ENCODE data around the gene PRTG. TPM values are rescaled to one million over a fixed set of nuclear protein-coding genes. Genes with fewer than 3 reads are reported as not detected.

The PRTG gene
- total RNA-seq, 1 experiment from 2014 or later = 3.6 TPM

GRCh38 chr15:55627730-55628368 lies 115.1 kb downstream of the PRTG start (continued):
- TF ChIP-seq STAT6 (CRISPR knock-in tag; conservative IDR thresholded peaks at IDR 0.05; ENCODE audit: low read depth) (no peak), ELF4 (CRISPR knock-in tag; IDR thresholded peaks at IDR 0.05; ENCODE audit: low read depth) (no peak), JAZF1 (CRISPR knock-in tag; IDR thresholded peaks at IDR 0.05) (no peak), NR3C1 (CRISPR knock-in tag; conservative IDR thresholded peaks at IDR 0.05; ENCODE audit: low read depth) (no peak), ATF2 (CRISPR knock-in tag; IDR thresholded peaks at IDR 0.05; ENCODE audit: borderline replicate concordance, low read depth) (no peak), ZNF263 (CRISPR knock-in tag; IDR thresholded peaks at IDR 0.05; ENCODE audit: low read depth) (no peak)
- TF ChIP-seq, protein P1, sequence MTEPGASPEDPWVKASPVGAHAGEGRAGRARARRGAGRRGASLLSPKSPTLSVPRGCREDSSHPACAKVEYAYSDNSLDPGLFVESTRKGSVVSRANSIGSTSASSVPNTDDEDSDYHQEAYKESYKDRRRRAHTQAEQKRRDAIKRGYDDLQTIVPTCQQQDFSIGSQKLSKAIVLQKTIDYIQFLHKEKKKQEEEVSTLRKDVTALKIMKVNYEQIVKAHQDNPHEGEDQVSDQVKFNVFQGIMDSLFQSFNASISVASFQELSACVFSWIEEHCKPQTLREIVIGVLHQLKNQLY (CRISPR knock-in tag; IDR thresholded peaks at IDR 0.05) = no peak

DNA sequence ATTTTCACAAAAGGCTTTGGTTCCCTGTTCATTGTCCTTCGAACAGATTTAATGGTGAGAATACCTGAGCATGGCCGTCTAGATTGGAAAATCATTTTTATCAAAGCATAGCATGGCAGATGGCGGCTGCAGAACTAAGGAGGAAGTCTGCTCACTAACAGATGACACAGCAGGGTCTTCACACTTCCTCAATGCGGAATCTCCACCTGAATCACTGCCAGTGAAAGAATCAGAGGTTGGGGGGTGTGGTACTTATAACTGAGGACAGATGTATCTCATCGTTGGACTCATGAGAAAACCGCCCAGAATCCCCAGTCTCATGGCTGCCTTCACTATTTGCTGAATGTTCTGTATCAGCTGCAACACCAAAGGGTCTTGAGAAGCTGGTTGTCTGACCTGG lies 123.2 kb downstream of the PRTG start:
- ATAC-seq (no peak), DNase-seq (ENCODE audit: low spot score) (no peak)
- Mint-ChIP-seq H3K27ac (no peak overlapping the region), H3K36me3 (no peaks in the 10 kb centered on the region), H3K4me3 (no peak overlapping the region), H3K27me3 (ENCODE audit: low read depth) (no peaks in the 10 kb centered on the region), H3K9me3 (no peaks in the 10 kb centered on the region), H3K4me1 (peaks cover 10% of the 10 kb centered on the region)
- POLR2A ChIA-PET = interaction anchor here (0.5 kb wide), 1 partner anchor 11 kb away, joined by 5 read pairs; no protein-coding TSS in a partner anchor
- CTCF ChIA-PET = interaction anchor here (1.0 to 1.5 kb wide), 4 partner anchors 9 to 226 kb away, joined by 3 to 4 read pairs (median 4); no protein-coding TSS in a partner anchor
- TF ChIP-seq ATF1 (CRISPR knock-in tag; IDR thresholded peaks at IDR 0.05) (no peak), HMGA2 (CRISPR knock-in tag; IDR thresholded peaks at IDR 0.05) (no peak), SOX15 (CRISPR knock-in tag; IDR thresholded peaks at IDR 0.05) (no peak), ELF4 (CRISPR knock-in tag; IDR thresholded peaks at IDR 0.05; ENCODE audit: low read depth) (no peak), ZBTB43 (CRISPR knock-in tag; IDR thresholded peaks at IDR 0.05) (no peak), NFE2L1 (CRISPR knock-in tag; IDR thresholded peaks at IDR 0.05) (no peak), FOXJ3 (CRISPR knock-in tag; IDR thresholded peaks at IDR 0.05; ENCODE audit: borderline replicate concordance) (no peak), RELA (CRISPR knock-in tag; IDR thresholded peaks at IDR 0.05; ENCODE audit: borderline replicate concordance) (no peak), STAT6 (CRISPR knock-in tag; conservative IDR thresholded peaks at IDR 0.05; ENCODE audit: low read depth) (no peak), ESRRA (CRISPR knock-in tag; IDR thresholded peaks at IDR 0.05; ENCODE audit: borderline replicate concordance) (no peak), ZNF263 (CRISPR knock-in tag; IDR thresholded peaks at IDR 0.05; ENCODE audit: low read depth) (no peak), TCF7 (CRISPR knock-in tag; IDR thresholded peaks at IDR 0.05; ENCODE audit: low read depth) (no peak), ZNF138 (CRISPR knock-in tag; conservative IDR thresholded peaks at IDR 0.05) (no peak), FOXP1 (CRISPR knock-in tag; IDR thresholded peaks at IDR 0.05; ENCODE audit: borderline replicate concordance) (no peak), ZNF396 (CRISPR knock-in tag; IDR thresholded peaks at IDR 0.05; ENCODE audit: borderline replicate concordance) (no peak)
- TF ChIP-seq, protein P2, sequence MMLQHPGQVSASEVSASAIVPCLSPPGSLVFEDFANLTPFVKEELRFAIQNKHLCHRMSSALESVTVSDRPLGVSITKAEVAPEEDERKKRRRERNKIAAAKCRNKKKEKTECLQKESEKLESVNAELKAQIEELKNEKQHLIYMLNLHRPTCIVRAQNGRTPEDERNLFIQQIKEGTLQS (CRISPR knock-in tag; conservative IDR thresholded peaks at IDR 0.05) = no peak
- TF ChIP-seq, protein P3, sequence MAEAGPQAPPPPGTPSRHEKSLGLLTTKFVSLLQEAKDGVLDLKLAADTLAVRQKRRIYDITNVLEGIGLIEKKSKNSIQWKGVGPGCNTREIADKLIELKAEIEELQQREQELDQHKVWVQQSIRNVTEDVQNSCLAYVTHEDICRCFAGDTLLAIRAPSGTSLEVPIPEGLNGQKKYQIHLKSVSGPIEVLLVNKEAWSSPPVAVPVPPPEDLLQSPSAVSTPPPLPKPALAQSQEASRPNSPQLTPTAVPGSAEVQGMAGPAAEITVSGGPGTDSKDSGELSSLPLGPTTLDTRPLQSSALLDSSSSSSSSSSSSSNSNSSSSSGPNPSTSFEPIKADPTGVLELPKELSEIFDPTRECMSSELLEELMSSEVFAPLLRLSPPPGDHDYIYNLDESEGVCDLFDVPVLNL (CRISPR knock-in tag; IDR thresholded peaks at IDR 0.05; ENCODE audit: borderline replicate concordance, low read depth) = no peak
- TF ChIP-seq, protein P1 (CRISPR knock-in tag; IDR thresholded peaks at IDR 0.05) = no peak
- TF ChIP-seq, protein P4, sequence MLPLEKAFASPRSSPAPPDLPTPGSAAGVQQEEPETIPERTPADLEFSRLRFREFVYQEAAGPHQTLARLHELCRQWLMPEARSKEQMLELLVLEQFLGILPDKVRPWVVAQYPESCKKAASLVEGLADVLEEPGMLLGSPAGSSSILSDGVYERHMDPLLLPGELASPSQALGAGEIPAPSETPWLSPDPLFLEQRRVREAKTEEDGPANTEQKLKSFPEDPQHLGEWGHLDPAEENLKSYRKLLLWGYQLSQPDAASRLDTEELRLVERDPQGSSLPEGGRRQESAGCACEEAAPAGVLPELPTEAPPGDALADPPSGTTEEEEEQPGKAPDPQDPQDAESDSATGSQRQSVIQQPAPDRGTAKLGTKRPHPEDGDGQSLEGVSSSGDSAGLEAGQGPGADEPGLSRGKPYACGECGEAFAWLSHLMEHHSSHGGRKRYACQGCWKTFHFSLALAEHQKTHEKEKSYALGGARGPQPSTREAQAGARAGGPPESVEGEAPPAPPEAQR (CRISPR knock-in tag; IDR thresholded peaks at IDR 0.05) = no peak

All from WTC11 (cell line).